OCI-LY7 (cell line): ENCODE results near the gene DRG1. TPM values are rescaled to one million over a fixed set of nuclear protein-coding genes. Genes with fewer than 3 reads are reported as not detected.

ENCODE experiments used
- BruUV-seq: library from RNA; stranded (reverse); fragments of 400-500 nt; replicated peaks from 2 replicates; lab custom pipeline; 2021; lab: Mats Ljungman, UMichigan
- CTCF ChIA-PET: fragments of 300-600 bp; sonication (Branson Sonifier 250); formaldehyde crosslinking; loops from one replicate; lab custom pipeline; 2022; ENCODE audit warnings: antibody characterized with exemption; ENCODE audit not compliant: unreplicated experiment; lab: Charles Lee
- POLR2A ChIA-PET: fragments of 300-600 bp; sonication (Branson Sonifier 250); formaldehyde crosslinking; loops from one replicate; lab custom pipeline; 2022; ENCODE audit warnings: antibody characterized with exemption; lab: Charles Lee
- DNase-seq: peaks from one replicate; pipeline ENCODE4 v3.0.0-alpha.2; 2015; ENCODE audit warnings: low spot score
- H2AFZ ChIP-seq: fragments of 200-600 bp; sonication (generic), shearing (Covaris generic); 2 replicates; pipeline ENCODE4 v1.6.1; 2014; ENCODE audit warnings: mild to moderate bottlenecking, antibody characterized with exemption, low read length, moderate library complexity
- H3K27ac ChIP-seq: fragments of 200-600 bp; sonication (generic); 2 replicates; pipeline ENCODE4 v1.5.1; 2014; ENCODE audit warnings: mixed run types, low read depth, mild to moderate bottlenecking, moderate library complexity, low read length, inconsistent platforms; ENCODE audit not compliant: poor library complexity, severe bottlenecking
- H3K36me3 ChIP-seq: fragments of 200-600 bp; sonication (generic); 2 replicates; pipeline ENCODE4 v1.6.1; 2014; ENCODE audit warnings: mild to moderate bottlenecking, antibody characterized with exemption, low read length, moderate library complexity, mixed read lengths; ENCODE audit not compliant: insufficient read depth
- H3K4me1 ChIP-seq: fragments of 200-600 bp; sonication (generic); 2 replicates; pipeline ENCODE4 v1.5.1; 2014; ENCODE audit warnings: mild to moderate bottlenecking, low read length; ENCODE audit not compliant: insufficient read depth, poor library complexity, severe bottlenecking
- H3K4me2 ChIP-seq: fragments of 200-600 bp; sonication (generic); 2 replicates; pipeline ENCODE4 v1.6.1; 2014; ENCODE audit warnings: mild to moderate bottlenecking, low read length
- H3K4me3 ChIP-seq: fragments of 200-600 bp; sonication (generic); 2 replicates; pipeline ENCODE4 v1.5.1; 2014; ENCODE audit warnings: mild to moderate bottlenecking, low read depth, low read length; ENCODE audit not compliant: poor library complexity, severe bottlenecking
- H3K79me2 ChIP-seq: fragments of 200-600 bp; sonication (generic); 2 replicates; pipeline ENCODE4 v1.6.1; 2016; ENCODE audit warnings: low read depth, mild to moderate bottlenecking, low read length, moderate library complexity, mixed read lengths; ENCODE audit not compliant: insufficient read depth
- H3K9me2 ChIP-seq: fragments of 200-600 bp; sonication (generic); 2 replicates; pipeline ENCODE4 v1.6.1; 2016; ENCODE audit warnings: mild to moderate bottlenecking, low read length, mixed read lengths; ENCODE audit not compliant: insufficient read depth
- H3K9me3 ChIP-seq: fragments of 200-600 bp; sonication (generic); 2 replicates; pipeline ENCODE4 v1.6.1; 2014; ENCODE audit warnings: mild to moderate bottlenecking, mixed run types, low read length, mixed read lengths
- H4K20me1 ChIP-seq: fragments of 200-600 bp; sonication (generic); 2 replicates; pipeline ENCODE4 v1.6.1; 2014; ENCODE audit warnings: mild to moderate bottlenecking, antibody characterized with exemption, low read length, moderate library complexity, mixed read lengths; ENCODE audit not compliant: insufficient read depth
- EZH2phosphoT487 ChIP-seq: fragments of 200-600 bp; sonication (generic); IDR thresholded peaks from 2 replicates; pipeline ENCODE4 v1.6.1; 2018; ENCODE audit warnings: low read depth, borderline replicate concordance, mild to moderate bottlenecking, mixed run types, antibody characterized with exemption, low read length, moderate library complexity, mixed read lengths
- intact Hi-C: fragments of 100-400 bp; cut with micrococcal nuclease; formaldehyde crosslinking; loops from one replicate; pipeline ENCODE4 v1.10.0; 2022; ENCODE audit not compliant: unreplicated experiment
- total RNA-seq, 2 experiments: library from RNA; depleted of rRNA in 1 of 2; stranded (reverse); fragments of >200 nt in 1 of 2; shearing (Covaris generic) in 1 of 2; gene quantifications; 2 replicates each; pipeline ENCODE4 v1.2.3, GENCODE V29; 2014 to 2022
- TF ChIP-seq, protein P1 (sequence below): fragments of 200-600 bp; sonication (generic); conservative IDR thresholded peaks from 2 replicates; pipeline ENCODE4 v1.5.1; 2014; ENCODE audit warnings: mild to moderate bottlenecking, antibody characterized with exemption, low read length, moderate library complexity, mixed read lengths

DRG1 gene
- total RNA-seq, 2 experiments from 2014 or later, result 59.4 to 87.0 TPM

DNA sequence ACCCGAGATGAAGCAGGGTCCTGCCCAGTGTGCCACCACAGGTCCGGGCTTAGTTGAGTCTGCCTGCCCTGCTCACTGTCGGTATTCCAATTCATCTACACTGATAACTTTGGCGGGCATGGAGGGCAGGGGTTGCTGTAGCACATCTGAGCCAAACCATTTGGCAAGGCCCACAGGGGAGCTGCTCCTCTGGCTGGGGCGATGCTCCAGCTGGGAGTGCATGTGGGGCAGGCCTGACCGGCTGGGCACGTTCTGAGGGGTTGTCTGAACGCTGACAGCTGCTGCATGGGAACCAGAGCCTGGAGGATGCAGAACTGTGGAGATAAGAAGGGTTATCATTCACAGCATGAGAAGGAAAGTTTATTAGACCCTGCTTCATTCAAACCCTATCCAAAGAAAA, 40.4 kb downstream of the DRG1 start:
- DNase-seq, result no peak
- intact Hi-C loops, result no loop called here
- H3K36me3 ChIP-seq, result peaks cover 98% of the 10 kb centered on the region

DNA sequence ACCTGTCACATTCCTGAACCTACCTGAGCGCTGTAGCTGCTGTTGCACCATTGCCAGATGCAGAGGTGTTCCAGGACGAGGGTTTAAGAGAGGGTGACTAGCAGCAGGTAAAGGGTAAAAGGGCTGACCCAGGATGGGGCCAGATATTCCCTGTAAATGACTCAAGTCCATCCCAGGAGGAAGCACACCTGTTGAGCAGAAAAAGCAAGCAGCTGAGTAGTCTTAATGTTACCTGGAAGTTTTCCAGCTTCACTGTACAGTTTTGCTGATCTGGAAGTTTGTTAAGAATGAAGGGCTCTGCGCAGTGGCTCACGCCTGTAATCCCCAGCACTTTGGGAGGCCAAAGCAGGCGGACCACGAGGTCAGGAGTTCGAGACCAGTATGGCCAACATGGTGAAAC, 41.3 kb downstream of the DRG1 start:
- no peaks in the 10 kb centered on the region for H3K9me3 ChIP-seq
- no peaks in the 10 kb centered on the region for H3K9me2 ChIP-seq
- H2AFZ ChIP-seq, result no peak overlapping the region
- no peaks in the 10 kb centered on the region for H3K4me1 ChIP-seq
- H3K36me3 ChIP-seq, result peaks cover 98% of the 10 kb centered on the region
- no TSS peak for BruUV-seq
- POLR2A ChIA-PET, result interaction anchor here (0.6 kb wide), 1 partner anchor 112 kb away, joined by 4 read pairs; no protein-coding TSS in a partner anchor
- H3K4me3 ChIP-seq, result no peak overlapping the region
- no peak overlapping the region for H3K4me2 ChIP-seq
- TF ChIP-seq EZH2phosphoT487, result no peak
- TF ChIP-seq, protein P1, sequence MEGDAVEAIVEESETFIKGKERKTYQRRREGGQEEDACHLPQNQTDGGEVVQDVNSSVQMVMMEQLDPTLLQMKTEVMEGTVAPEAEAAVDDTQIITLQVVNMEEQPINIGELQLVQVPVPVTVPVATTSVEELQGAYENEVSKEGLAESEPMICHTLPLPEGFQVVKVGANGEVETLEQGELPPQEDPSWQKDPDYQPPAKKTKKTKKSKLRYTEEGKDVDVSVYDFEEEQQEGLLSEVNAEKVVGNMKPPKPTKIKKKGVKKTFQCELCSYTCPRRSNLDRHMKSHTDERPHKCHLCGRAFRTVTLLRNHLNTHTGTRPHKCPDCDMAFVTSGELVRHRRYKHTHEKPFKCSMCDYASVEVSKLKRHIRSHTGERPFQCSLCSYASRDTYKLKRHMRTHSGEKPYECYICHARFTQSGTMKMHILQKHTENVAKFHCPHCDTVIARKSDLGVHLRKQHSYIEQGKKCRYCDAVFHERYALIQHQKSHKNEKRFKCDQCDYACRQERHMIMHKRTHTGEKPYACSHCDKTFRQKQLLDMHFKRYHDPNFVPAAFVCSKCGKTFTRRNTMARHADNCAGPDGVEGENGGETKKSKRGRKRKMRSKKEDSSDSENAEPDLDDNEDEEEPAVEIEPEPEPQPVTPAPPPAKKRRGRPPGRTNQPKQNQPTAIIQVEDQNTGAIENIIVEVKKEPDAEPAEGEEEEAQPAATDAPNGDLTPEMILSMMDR, result no peak
- DNase-seq, result no peak
- intact Hi-C loops, result no loop called here
- no peak overlapping the region for H3K27ac ChIP-seq
- CTCF ChIA-PET, result no interaction called here
- no peaks in the 10 kb centered on the region; the same call in 1 of the 2 replicates for H4K20me1 ChIP-seq
- H3K79me2 ChIP-seq, result no peaks in the 10 kb centered on the region

More for the DNA sequence above, 40.4 kb downstream of the DRG1 start:
- ChIA-PET POLR2A (interaction anchor here (0.6 kb wide), 1 partner anchor 70 kb away, joined by 3 read pairs; no protein-coding TSS in a partner anchor), CTCF (no interaction called here)
- no peak overlapping the region for H3K4me3 ChIP-seq
- no peaks in the 10 kb centered on the region for H3K4me1 ChIP-seq
- H2AFZ ChIP-seq, result no peak overlapping the region
- no peaks in the 10 kb centered on the region for H3K9me2 ChIP-seq
- no peak for TF ChIP-seq EZH2phosphoT487
- TF ChIP-seq, protein P1, result no peak
- no peaks in the 10 kb centered on the region for H3K9me3 ChIP-seq
- no peak overlapping the region for H3K27ac ChIP-seq
- no peaks in the 10 kb centered on the region; the same call in 1 of the 2 replicates for H4K20me1 ChIP-seq
- H3K79me2 ChIP-seq, result no peaks in the 10 kb centered on the region
- no peak overlapping the region for H3K4me2 ChIP-seq
- no TSS peak for BruUV-seq

DNA sequence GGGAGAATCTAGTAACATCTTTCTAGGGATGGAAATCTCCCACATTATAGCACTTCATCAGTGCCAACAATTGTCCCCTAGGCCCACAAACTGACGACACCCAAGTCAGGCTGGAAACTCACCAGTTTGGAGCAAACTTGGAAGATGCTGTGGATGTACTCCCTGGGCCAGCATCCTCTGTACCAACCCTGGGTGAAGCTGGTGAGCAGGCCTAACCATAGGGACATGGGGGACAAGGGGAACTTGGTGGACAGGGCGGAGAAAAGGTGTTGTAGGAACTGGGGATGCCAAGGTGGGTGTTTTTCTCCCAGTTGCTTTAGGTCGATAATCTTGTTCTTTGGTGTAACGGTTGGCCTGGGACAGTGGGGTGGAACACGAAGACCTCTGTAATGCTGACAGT, 42.2 kb downstream of the DRG1 start:
- no peaks in the 10 kb centered on the region for H3K79me2 ChIP-seq
- H3K36me3 ChIP-seq, result peaks cover 96% of the 10 kb centered on the region
- H3K4me2 ChIP-seq, result no peak overlapping the region
- ChIA-PET POLR2A (interaction anchor here (0.6 kb wide), 1 partner anchor 628 kb away, joined by 3 read pairs; no protein-coding TSS in a partner anchor), CTCF (no interaction called here)
- H3K4me3 ChIP-seq, result no peak overlapping the region
- no peaks in the 10 kb centered on the region for H3K9me2 ChIP-seq
- no peak overlapping the region for H3K27ac ChIP-seq
- BruUV-seq, result no TSS peak
- no peaks in the 10 kb centered on the region for H3K9me3 ChIP-seq
- intact Hi-C loops, result no loop called here
- H3K4me1 ChIP-seq, result no peaks in the 10 kb centered on the region
- no peaks in the 10 kb centered on the region; the same call in 1 of the 2 replicates for H4K20me1 ChIP-seq
- H2AFZ ChIP-seq, result no peak overlapping the region
- TF ChIP-seq EZH2phosphoT487, result no peak
- TF ChIP-seq, protein P1, result no peak
- DNase-seq, result no peak
